Neural cell (in vitro differentiated cells): ENCODE measurements around the gene PANK1. TPM values are rescaled to one million over a fixed set of nuclear protein-coding genes. Genes with fewer than 3 reads are reported as not detected.

ENCODE experiments used
- H2AFZ ChIP-seq: fragments of 200-600, 300-800 bp; sonication (generic), shearing (Covaris generic); 2 replicates; pipeline ENCODE4 v1.6.0; 2014; ENCODE audit warnings: low read depth, mild to moderate bottlenecking, antibody characterized with exemption, low read length, moderate library complexity
- H3F3A ChIP-seq: fragments of 200-600 bp; shearing (Covaris generic); 2 replicates; pipeline ENCODE4 v1.6.1; 2016; ENCODE audit warnings: mild to moderate bottlenecking, moderate library complexity, mixed read lengths, antibody characterized with exemption, low read length; ENCODE audit not compliant: insufficient read depth, poor library complexity, severe bottlenecking
- H3K27ac ChIP-seq: fragments of 200-600, 300-800 bp; sonication (generic), shearing (Covaris generic); 2 replicates; pipeline ENCODE4 v1.5.1; 2014; ENCODE audit warnings: mild to moderate bottlenecking, low read length, moderate library complexity
- H3K27me3 ChIP-seq: fragments of 300-800, 200-600 bp; sonication (generic), shearing (Covaris generic); 2 replicates; pipeline ENCODE4 v1.6.0; 2014; ENCODE audit warnings: mild to moderate bottlenecking, low read depth, low read length, moderate library complexity; ENCODE audit not compliant: insufficient read depth
- H3K36me3 ChIP-seq: fragments of 300-800, 200-600 bp; sonication (generic), shearing (Covaris generic); 2 replicates; pipeline ENCODE4 v1.5.1; 2014; ENCODE audit warnings: mild to moderate bottlenecking, antibody characterized with exemption, low read length, moderate library complexity; ENCODE audit not compliant: insufficient read depth
- H3K4me2 ChIP-seq: fragments of 300-800, 200-600 bp; sonication (generic), shearing (Covaris generic); 2 replicates; pipeline ENCODE4 v1.6.0; 2014; ENCODE audit warnings: mild to moderate bottlenecking, low read length
- H3K4me3 ChIP-seq: fragments of 300-800, 200-600 bp; sonication (generic), shearing (Covaris generic); 2 replicates; pipeline ENCODE4 v1.5.1; 2014; ENCODE audit warnings: mild to moderate bottlenecking, low read length, moderate library complexity
- H3K79me2 ChIP-seq: fragments of 200-600 bp; shearing (Covaris generic); replicated peaks from 2 replicates; pipeline ENCODE4 v1.6.0; 2014; ENCODE audit warnings: mild to moderate bottlenecking, low read length, moderate library complexity; ENCODE audit not compliant: insufficient read depth
- H3K9ac ChIP-seq: fragments of 300-800, 200-600 bp; sonication (generic), shearing (Covaris generic); 2 replicates; pipeline ENCODE4 v1.6.1; 2016; ENCODE audit warnings: mild to moderate bottlenecking, low read length, mixed read lengths
- H3K9me2 ChIP-seq: fragments of 200-600 bp; shearing (Covaris generic); 2 replicates; pipeline ENCODE4 v1.6.1; 2016; ENCODE audit warnings: mild to moderate bottlenecking, low read length, mixed read lengths; ENCODE audit not compliant: insufficient read depth
- H3K9me3 ChIP-seq: fragments of 200-600, 300-800 bp; sonication (generic), shearing (Covaris generic); 2 replicates; pipeline ENCODE4 v1.6.1; 2016; ENCODE audit warnings: mild to moderate bottlenecking, mixed run types, low read length, moderate library complexity, mixed read lengths
- H4K20me1 ChIP-seq: fragments of 200-600 bp; shearing (Covaris generic); 2 replicates; pipeline ENCODE4 v1.6.1; 2016; ENCODE audit warnings: mild to moderate bottlenecking, mixed run types; ENCODE audit not compliant: insufficient read depth
- EP300 ChIP-seq: fragments of 450-650 bp; conservative IDR thresholded peaks from 2 replicates; pipeline ENCODE4 v1.6.1; 2014; ENCODE audit warnings: antibody characterized with exemption, mild to moderate bottlenecking, moderate library complexity; ENCODE audit not compliant: poor library complexity, severe bottlenecking
- POLR2AphosphoS5 ChIP-seq: IDR thresholded peaks from 2 replicates; pipeline ENCODE4 v1.6.1; 2012
- RAD21 ChIP-seq: fragments of 450-650 bp; conservative IDR thresholded peaks from 2 replicates; pipeline ENCODE4 v1.6.1; 2014; ENCODE audit warnings: antibody characterized with exemption, mild to moderate bottlenecking, moderate library complexity
- SMC3 ChIP-seq: fragments of 450-650 bp; conservative IDR thresholded peaks from 2 replicates; pipeline ENCODE4 v1.6.1; 2014; ENCODE audit warnings: antibody characterized with exemption, mild to moderate bottlenecking, moderate library complexity; ENCODE audit not compliant: poor library complexity
- TAF1 ChIP-seq: IDR thresholded peaks from 2 replicates; pipeline ENCODE4 v1.6.1; 2012; ENCODE audit warnings: low read depth
- polyA plus RNA-seq: library from polyadenylated mRNA; depleted of rRNA; stranded (reverse); fragments of >200 nt; gene quantifications from 2 replicates; pipeline ENCODE4 v1.2.3, GENCODE V29; 2014
- TF ChIP-seq, protein P1 (sequence below): IDR thresholded peaks from 2 replicates; pipeline ENCODE4 v1.6.1; 2012; ENCODE audit warnings: borderline replicate concordance
- TF ChIP-seq, protein P2 (sequence below): fragments of 450-650 bp; IDR thresholded peaks from 2 replicates; pipeline ENCODE4 v1.5.1; 2014; ENCODE audit warnings: antibody characterized with exemption, mild to moderate bottlenecking, moderate library complexity; ENCODE audit not compliant: poor library complexity, severe bottlenecking

PANK1 gene
- polyA plus RNA-seq, 1 donor from 2014 or later = 15.4 TPM

DNA sequence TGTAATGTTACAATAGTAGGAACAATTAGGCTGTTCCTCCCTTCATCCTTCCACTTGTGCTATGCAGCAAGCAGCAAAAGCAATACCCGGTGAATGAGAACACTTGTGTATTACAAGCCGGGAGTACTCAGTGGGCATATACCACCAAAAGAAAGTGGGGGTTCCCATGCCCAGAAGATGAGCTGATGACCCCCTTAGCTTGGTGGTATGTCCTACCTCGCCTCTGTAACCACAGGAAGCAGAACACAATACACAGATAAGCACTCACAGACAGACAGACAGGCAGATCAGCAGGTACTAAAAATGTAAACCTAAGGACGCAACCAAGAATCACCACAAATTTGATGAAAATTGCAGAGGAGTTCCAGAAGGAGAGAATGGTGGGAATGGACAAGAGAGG, 40.9 kb upstream of the PANK1 start:
- Histone ChIP-seq H3K4me3 (no peak overlapping the region), H3K4me2 (no peak overlapping the region), H3K9me3 (no peaks in the 10 kb centered on the region), H3K9ac (no peak overlapping the region), H3F3A (no peaks in the 10 kb centered on the region), H3K27me3 (no peaks in the 10 kb centered on the region), H3K27ac (no peak overlapping the region), H4K20me1 (no peaks in the 10 kb centered on the region), H3K36me3 (no peaks in the 10 kb centered on the region), H3K79me2 (no peaks in the 10 kb centered on the region), H2AFZ (no peak overlapping the region), H3K9me2 (no peaks in the 10 kb centered on the region)
- TF ChIP-seq, protein P1, sequence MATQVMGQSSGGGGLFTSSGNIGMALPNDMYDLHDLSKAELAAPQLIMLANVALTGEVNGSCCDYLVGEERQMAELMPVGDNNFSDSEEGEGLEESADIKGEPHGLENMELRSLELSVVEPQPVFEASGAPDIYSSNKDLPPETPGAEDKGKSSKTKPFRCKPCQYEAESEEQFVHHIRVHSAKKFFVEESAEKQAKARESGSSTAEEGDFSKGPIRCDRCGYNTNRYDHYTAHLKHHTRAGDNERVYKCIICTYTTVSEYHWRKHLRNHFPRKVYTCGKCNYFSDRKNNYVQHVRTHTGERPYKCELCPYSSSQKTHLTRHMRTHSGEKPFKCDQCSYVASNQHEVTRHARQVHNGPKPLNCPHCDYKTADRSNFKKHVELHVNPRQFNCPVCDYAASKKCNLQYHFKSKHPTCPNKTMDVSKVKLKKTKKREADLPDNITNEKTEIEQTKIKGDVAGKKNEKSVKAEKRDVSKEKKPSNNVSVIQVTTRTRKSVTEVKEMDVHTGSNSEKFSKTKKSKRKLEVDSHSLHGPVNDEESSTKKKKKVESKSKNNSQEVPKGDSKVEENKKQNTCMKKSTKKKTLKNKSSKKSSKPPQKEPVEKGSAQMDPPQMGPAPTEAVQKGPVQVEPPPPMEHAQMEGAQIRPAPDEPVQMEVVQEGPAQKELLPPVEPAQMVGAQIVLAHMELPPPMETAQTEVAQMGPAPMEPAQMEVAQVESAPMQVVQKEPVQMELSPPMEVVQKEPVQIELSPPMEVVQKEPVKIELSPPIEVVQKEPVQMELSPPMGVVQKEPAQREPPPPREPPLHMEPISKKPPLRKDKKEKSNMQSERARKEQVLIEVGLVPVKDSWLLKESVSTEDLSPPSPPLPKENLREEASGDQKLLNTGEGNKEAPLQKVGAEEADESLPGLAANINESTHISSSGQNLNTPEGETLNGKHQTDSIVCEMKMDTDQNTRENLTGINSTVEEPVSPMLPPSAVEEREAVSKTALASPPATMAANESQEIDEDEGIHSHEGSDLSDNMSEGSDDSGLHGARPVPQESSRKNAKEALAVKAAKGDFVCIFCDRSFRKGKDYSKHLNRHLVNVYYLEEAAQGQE = no peak
- TF ChIP-seq EP300 (no peak), POLR2AphosphoS5 (no peak), TAF1 (no peak), RAD21 (no peak)

DNA sequence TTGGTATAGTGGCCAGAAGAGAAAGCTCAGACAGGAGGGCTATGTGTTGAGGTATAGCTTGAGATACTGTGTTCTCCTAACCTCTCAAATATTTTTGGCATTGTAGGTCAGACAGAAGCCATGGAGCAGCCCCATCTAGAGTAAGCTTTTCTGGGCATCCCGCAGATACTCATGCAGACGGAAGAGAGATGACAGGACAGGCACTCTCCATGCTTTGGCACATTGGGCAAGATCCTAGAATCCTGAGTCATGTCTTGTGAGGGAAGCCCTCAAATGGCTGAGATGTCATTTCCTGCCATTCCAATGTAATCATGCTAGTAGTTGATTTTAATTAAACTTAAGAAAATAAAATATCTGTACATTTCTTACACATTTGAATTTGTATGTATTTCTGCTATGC, 39.6 kb upstream of the PANK1 start:
- Histone ChIP-seq H3K9me2 (no peaks in the 10 kb centered on the region), H3K27me3 (no peaks in the 10 kb centered on the region), H3K9me3 (no peaks in the 10 kb centered on the region), H3K36me3 (no peaks in the 10 kb centered on the region), H3K4me3 (no peak overlapping the region), H3K27ac (no peak overlapping the region), H3K9ac (no peak overlapping the region), H4K20me1 (no peaks in the 10 kb centered on the region), H3F3A (no peaks in the 10 kb centered on the region), H3K79me2 (no peaks in the 10 kb centered on the region), H2AFZ (no peak overlapping the region), H3K4me2 (no peak overlapping the region)
- TF ChIP-seq, protein P1 = no peak
- TF ChIP-seq SMC3 = no peak

DNA sequence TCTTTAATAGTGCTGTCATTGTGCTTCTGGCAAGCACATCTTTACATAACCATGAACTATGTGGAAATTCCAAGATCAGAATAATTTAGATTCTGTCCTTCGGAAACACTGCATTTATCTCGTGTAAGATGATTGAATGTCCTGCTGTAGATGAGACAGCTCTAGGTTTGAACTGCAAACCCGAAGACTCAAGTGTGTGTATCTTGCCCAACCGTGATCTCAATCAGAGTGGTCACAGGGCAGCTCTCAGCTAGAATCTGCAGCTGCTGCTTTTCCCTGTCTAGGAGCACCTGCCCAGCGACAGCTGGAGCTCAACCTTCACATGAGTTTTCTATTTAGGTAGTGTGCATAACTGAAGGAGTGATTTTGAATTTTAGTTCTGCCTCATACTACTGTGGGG, 38.8 kb upstream of the PANK1 start:
- H3K27ac ChIP-seq = no peak overlapping the region
- no peaks in the 10 kb centered on the region for H3K79me2 ChIP-seq
- H3K36me3 ChIP-seq = no peaks in the 10 kb centered on the region
- H3K27me3 ChIP-seq = no peaks in the 10 kb centered on the region
- H3K4me3 ChIP-seq = no peak overlapping the region
- TF ChIP-seq SMC3 (no peak), POLR2AphosphoS5 (no peak)
- TF ChIP-seq, protein P2, sequence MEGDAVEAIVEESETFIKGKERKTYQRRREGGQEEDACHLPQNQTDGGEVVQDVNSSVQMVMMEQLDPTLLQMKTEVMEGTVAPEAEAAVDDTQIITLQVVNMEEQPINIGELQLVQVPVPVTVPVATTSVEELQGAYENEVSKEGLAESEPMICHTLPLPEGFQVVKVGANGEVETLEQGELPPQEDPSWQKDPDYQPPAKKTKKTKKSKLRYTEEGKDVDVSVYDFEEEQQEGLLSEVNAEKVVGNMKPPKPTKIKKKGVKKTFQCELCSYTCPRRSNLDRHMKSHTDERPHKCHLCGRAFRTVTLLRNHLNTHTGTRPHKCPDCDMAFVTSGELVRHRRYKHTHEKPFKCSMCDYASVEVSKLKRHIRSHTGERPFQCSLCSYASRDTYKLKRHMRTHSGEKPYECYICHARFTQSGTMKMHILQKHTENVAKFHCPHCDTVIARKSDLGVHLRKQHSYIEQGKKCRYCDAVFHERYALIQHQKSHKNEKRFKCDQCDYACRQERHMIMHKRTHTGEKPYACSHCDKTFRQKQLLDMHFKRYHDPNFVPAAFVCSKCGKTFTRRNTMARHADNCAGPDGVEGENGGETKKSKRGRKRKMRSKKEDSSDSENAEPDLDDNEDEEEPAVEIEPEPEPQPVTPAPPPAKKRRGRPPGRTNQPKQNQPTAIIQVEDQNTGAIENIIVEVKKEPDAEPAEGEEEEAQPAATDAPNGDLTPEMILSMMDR = no peak
- no peak overlapping the region for H3K4me2 ChIP-seq
- H3K9me3 ChIP-seq = no peaks in the 10 kb centered on the region
- no peaks in the 10 kb centered on the region for H3K9me2 ChIP-seq
- H2AFZ ChIP-seq = no peak overlapping the region
- no peak overlapping the region for H3K9ac ChIP-seq
- H3F3A ChIP-seq = no peaks in the 10 kb centered on the region
- no peaks in the 10 kb centered on the region for H4K20me1 ChIP-seq
